ENCODE measurements around the gene ABCG4.

DNA sequence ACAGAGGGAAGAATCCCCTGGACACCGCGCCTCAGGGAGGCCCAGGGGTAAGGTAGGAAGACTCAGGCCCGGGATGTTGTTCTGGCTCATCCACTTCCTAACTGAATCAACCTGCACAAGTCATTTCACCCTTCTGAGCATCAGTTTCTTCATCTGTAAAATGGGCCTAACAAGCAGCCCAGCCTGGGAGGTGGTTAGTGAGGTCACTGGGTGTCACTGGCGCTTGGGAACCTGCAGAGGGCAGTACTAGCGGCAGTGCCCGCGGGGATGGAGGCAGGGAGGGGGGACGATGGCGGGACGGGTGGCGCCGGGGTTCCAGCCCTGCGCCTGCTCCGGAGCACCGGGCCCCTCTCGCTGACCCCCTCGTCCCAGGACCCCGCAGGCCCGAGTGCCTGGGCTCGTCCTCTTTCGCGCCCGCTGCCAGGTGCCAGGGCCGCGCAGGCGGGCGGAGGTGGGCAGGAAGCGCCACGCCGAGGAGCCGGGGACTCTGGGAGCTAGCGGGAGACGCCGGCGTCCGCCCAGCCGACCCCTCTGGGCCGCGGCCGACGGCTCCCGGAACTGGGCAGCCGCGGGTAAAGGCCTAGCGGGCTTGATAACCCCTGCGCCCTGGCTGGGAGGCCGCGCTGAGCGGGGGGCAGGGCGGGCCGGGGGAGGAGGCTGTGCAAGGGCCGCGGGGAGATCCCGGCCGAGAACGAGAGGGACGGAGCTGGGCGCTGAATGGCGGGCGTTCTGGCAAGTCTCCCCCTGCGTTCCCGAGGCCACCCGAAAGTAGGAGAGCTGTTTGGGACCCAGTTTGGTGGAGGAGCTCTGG, 19.8 kb downstream of the ABCG4 start, which contains the start of gene NLRX1:
- TF ChIP-seq EZH2 (IDR thresholded peaks at IDR 0.05; ENCODE audit: borderline replicate concordance, low read length) (no peak), CTCF (conservative IDR thresholded peaks at IDR 0.05 in 1 of 2, IDR thresholded peaks at IDR 0.05 in 1 of 2; ENCODE audit: extremely low read depth in 1 of 2, insufficient read depth in 1 of 2, low read depth in 1 of 2, low read length in 2 of 2) (peak; percentile 83 to 93)

All from mammary epithelial cell (primary cell).